ENCODE results near the gene CYBC1.

- TF ChIP-seq CTCF (IDR thresholded peaks at IDR 0.05; ENCODE audit: poor library complexity) (no peak), EZH2phosphoT487 (IDR thresholded peaks at IDR 0.05; ENCODE audit: low read depth, severe bottlenecking, unreplicated experiment) (no peak), EZH2 (IDR thresholded peaks at IDR 0.05; ENCODE audit: borderline replicate concordance) (no peak)
Observed at GRCh38 chr17:82432017-82432416, 18.5 kb downstream of the CYBC1 start.

All from hepatocyte (in vitro differentiated cells).